K562 (cell line): Measurements from ENCODE around the gene RAB3IP. TPM values are rescaled to one million over a fixed set of nuclear protein-coding genes. Genes with fewer than 3 reads are reported as not detected.
A peak's percentile ranks its signal among the peaks of the same experiment; 100 is the strongest.

Experiments
- ATAC-seq: fragments of 200-7000 bp; cut with Tn5 transposase; 3 replicates; pipeline ENCODE4 v1.9.1; 2020; ENCODE audit warnings: moderate library complexity
- BruUV-seq: library from RNA; stranded (reverse); fragments of 400-500 nt; replicated peaks from 2 replicates; lab custom pipeline; 2021; lab: Mats Ljungman, UMichigan
- CTCF ChIA-PET: fragments of 300-600 bp; formaldehyde crosslinking; extraction: SDS; loops from one replicate; lab custom pipeline; 2021; ENCODE audit warnings: low intra/inter-chr PET ratio; lab: Yijun Ruan, JAX
- POLR2A ChIA-PET: fragments of 300-600, 350-650 bp; sonication (Branson Sonifier 250); formaldehyde crosslinking; extraction: SDS; loops from one replicate; lab custom pipeline; 2021; ENCODE audit warnings: antibody characterized with exemption, inconsistent platforms; lab: Yijun Ruan, JAX
- DNase-seq, 4 experiments: peaks; one replicate each; pipeline versions ENCODE4 v3.0.0 to v3.0.0-alpha.2; 2011 to 2018; ENCODE audit warnings: low spot score in 3 of 4, mixed read lengths in 3 of 4; ENCODE audit errors: extremely low read depth in 1 of 4
- FAIRE-seq: peaks from 2 replicates; lab custom pipeline; 2011; peaks lifted over from hg19 to GRCh38; lab: Jason Lieb, UNC
- H2AFZ ChIP-seq: 2 replicates; pipeline ENCODE4 v1.6.0; 2011; ENCODE audit warnings: low read depth, low read length, control low read depth, inconsistent platforms
- H3K27ac ChIP-seq: fragments of 200-600 bp; 3 replicates; pipeline ENCODE4 v1.8.0; 2011; ENCODE audit warnings: low read depth, mild to moderate bottlenecking, control low read depth, inconsistent platforms, low read length, moderate library complexity, mixed read lengths; ENCODE audit errors: extremely low read depth
- H3K27me3 ChIP-seq, 2 experiments: fragments of 300-600 bp in 1 of 2; 2 replicates in 1 of 2; 3 replicates in 1 of 2; pipeline versions ENCODE4 v1.6.0 to v1.8.0; 2011; ENCODE audit warnings: inconsistent platforms in 2 of 2, low read length in 2 of 2, mild to moderate bottlenecking in 1 of 2, mixed read lengths in 1 of 2, moderate library complexity in 1 of 2; ENCODE audit not compliant: control insufficient read depth in 2 of 2, insufficient read depth in 2 of 2
- H3K36me3 ChIP-seq: fragments of 300-600 bp; 3 replicates; pipeline ENCODE4 v1.8.0; 2011; ENCODE audit warnings: mild to moderate bottlenecking, low read length, inconsistent platforms; ENCODE audit not compliant: control insufficient read depth, insufficient read depth
- H3K4me1 ChIP-seq, 2 experiments: fragments of 200-600 bp in 1 of 2; replicated peaks in 1 of 2; 2 replicates in 1 of 2; 3 replicates in 1 of 2; pipeline versions ENCODE4 v1.5.1 to v1.8.0; 2011; ENCODE audit warnings: inconsistent platforms in 2 of 2, low read length in 2 of 2, mild to moderate bottlenecking in 1 of 2, mixed read lengths in 1 of 2, moderate library complexity in 1 of 2; ENCODE audit not compliant: control insufficient read depth in 2 of 2, insufficient read depth in 2 of 2
- H3K4me2 ChIP-seq: 2 replicates; pipeline ENCODE4 v1.6.1; 2011; ENCODE audit warnings: low read length, control low read depth, inconsistent platforms, mixed read lengths; ENCODE audit not compliant: insufficient read depth
- H3K4me3 ChIP-seq: fragments of 200-600 bp; sonication (generic), shearing (Covaris generic); 2 replicates; pipeline ENCODE4 v1.5.1; 2016; ENCODE audit warnings: control low read depth, inconsistent platforms
- H3K79me2 ChIP-seq: fragments of 200-600 bp; 3 replicates; pipeline ENCODE4 v1.8.0; 2011; ENCODE audit warnings: low read length, inconsistent platforms; ENCODE audit not compliant: control insufficient read depth, insufficient read depth
- H3K9ac ChIP-seq, 2 experiments: 2 replicates each; pipeline versions ENCODE4 v1.6.0 to v1.6.1; 2011; ENCODE audit warnings: low read depth in 2 of 2, low read length in 2 of 2, control low read depth in 1 of 2, inconsistent platforms in 1 of 2, mild to moderate bottlenecking in 1 of 2, mixed read lengths in 1 of 2; ENCODE audit not compliant: insufficient read depth in 1 of 2
- H3K9me1 ChIP-seq: one replicate; pipeline ENCODE4 v1.6.0; 2011; ENCODE audit warnings: inconsistent platforms, mild to moderate bottlenecking, low read length, moderate library complexity; ENCODE audit not compliant: control insufficient read depth, insufficient read depth
- H3K9me3 ChIP-seq: replicated peaks from 2 replicates; pipeline ENCODE4 v1.5.1; 2011; ENCODE audit warnings: low read depth, low read length, inconsistent platforms; ENCODE audit not compliant: control insufficient read depth, insufficient read depth
- H4K20me1 ChIP-seq: replicated peaks from 2 replicates; pipeline ENCODE4 v1.6.1; 2011; ENCODE audit warnings: low read length, inconsistent platforms, mixed read lengths; ENCODE audit not compliant: control insufficient read depth, insufficient read depth
- C11orf30 ChIP-seq: fragments of 450-650 bp; IDR thresholded peaks from 2 replicates; pipeline ENCODE4 v1.6.1; 2016; ENCODE audit warnings: low read depth, mild to moderate bottlenecking
- CHD2 ChIP-seq: IDR thresholded peaks from 2 replicates; pipeline ENCODE4 v1.6.1; 2011; ENCODE audit warnings: low read depth, low read length
- ESRRB ChIP-seq: fragments of 250-450 bp; sonication (Bioruptor Pico); IDR thresholded peaks from 2 replicates; pipeline ENCODE4 v1.5.0; 2020; ENCODE audit warnings: mild to moderate bottlenecking, moderate library complexity, borderline replicate concordance
- KLF1 ChIP-seq: fragments of 450-650 bp; IDR thresholded peaks from 2 replicates; pipeline ENCODE4 v1.6.1; 2016; ENCODE audit warnings: missing genetic modification characterization, missing compliant biosample characterization
- MAFF ChIP-seq: IDR thresholded peaks from 2 replicates; pipeline ENCODE4 v1.6.1; 2012; ENCODE audit warnings: low read length, improper control_type of control experiment
- MAFG ChIP-seq: fragments of 450-650 bp; conservative IDR thresholded peaks from 2 replicates; pipeline ENCODE4 v1.6.1; 2016; ENCODE audit warnings: missing genetic modification characterization, missing compliant biosample characterization
- MAFK ChIP-seq: IDR thresholded peaks from 2 replicates; pipeline ENCODE4 v1.6.1; 2011; ENCODE audit warnings: low read length, improper control_type of control experiment
- MAX ChIP-seq: sonication (generic); formaldehyde crosslinking; IDR thresholded peaks from 2 replicates; pipeline ENCODE4 v1.9.0; 2022; ENCODE audit warnings: mild to moderate bottlenecking, missing genetic modification reagents
- PCBP2 ChIP-seq: fragments of 200-400 bp; formaldehyde crosslinking; IDR thresholded peaks from 2 replicates; pipeline ENCODE4 v1.6.1; 2018; ENCODE audit warnings: low read length, low read depth, mild to moderate bottlenecking, moderate library complexity; ENCODE audit not compliant: poor library complexity, severe bottlenecking
- RNF219 ChIP-seq: fragments of 250-450 bp; sonication (Bioruptor Pico); IDR thresholded peaks from 2 replicates; pipeline ENCODE4 v1.5.0; 2022; ENCODE audit warnings: mild to moderate bottlenecking
- SRF ChIP-seq, 2 experiments: fragments of 250-450, 450-650 bp in 1 of 2; sonication (Bioruptor Pico) in 1 of 2; sonication (generic) in 1 of 2; formaldehyde crosslinking; IDR thresholded peaks; 2 replicates each; pipeline versions ENCODE4 v1.5.0 to v1.5.1; 2020 to 2022; ENCODE audit warnings: mild to moderate bottlenecking in 1 of 2, missing genetic modification reagents in 1 of 2
- TRIM24 ChIP-seq, 2 experiments: fragments of 450-650 bp; IDR thresholded peaks; 2 replicates each; pipeline ENCODE4 v1.6.1; 2016
- U2AF2 ChIP-seq: fragments of 200-400 bp; formaldehyde crosslinking; optimal IDR thresholded peaks from 2 replicates; pipeline ENCODE3; 2017; ENCODE audit warnings: low read depth, mild to moderate bottlenecking, low read length
- ZNF12 ChIP-seq: sonication (generic); formaldehyde crosslinking; IDR thresholded peaks from 2 replicates; pipeline ENCODE4 v1.4.0; 2020; ENCODE audit warnings: mild to moderate bottlenecking, missing genetic modification reagents
- ZNF316 ChIP-seq: fragments of 450-650 bp; IDR thresholded peaks from 2 replicates; pipeline ENCODE4 v1.6.1; 2016
- ZNF354B ChIP-seq: fragments of 250-450 bp; sonication (Bioruptor Pico); IDR thresholded peaks from 2 replicates; pipeline ENCODE4 v1.4.0; 2020
- ZNF695 ChIP-seq: fragments of 450-650 bp; formaldehyde crosslinking; IDR thresholded peaks from 2 replicates; pipeline ENCODE4 v1.4.0; 2020; ENCODE audit warnings: mild to moderate bottlenecking, moderate library complexity
- WGBS: fragments of 100-300 bp; shearing (Covaris generic); methylation state at CpG from one replicate; pipeline ENCODE4 v1.1.6; 2016; ENCODE audit warnings: low coverage, mixed read lengths; ENCODE audit not compliant: insufficient coverage; ENCODE audit errors: missing lambda C conversion rate; 5-methylcytosine and 5-hydroxymethylcytosine counted together
- in situ Hi-C: fragments of 300-500 bp; cut with MboI; formaldehyde crosslinking; loops from 4 replicates; pipeline ENCODE4 v1.15.0; 2018; ENCODE audit warnings: inconsistent platforms, mixed read lengths
- intact Hi-C: fragments of 100-400 bp; cut with micrococcal nuclease; formaldehyde crosslinking; loops from 2 replicates; pipeline ENCODE4 v1.14.2; 2022
- polyA plus RNA-seq, 8 experiments: library from polyadenylated mRNA; depleted of rRNA in 4 of 8; stranded (reverse) in 5 of 8; unstranded in 3 of 8; fragments of >200 nt; fragmentation: Nextera tagmentation in 2 of 8; fragmentation: Illumina TruSeq in 1 of 8; extraction: Ambion mirVana in 2 of 8; extraction: Trizol in 1 of 8; gene quantifications; 2 replicates each; pipeline versions ENCODE4 v1.2.1 to v1.2.3, GENCODE V29; 2011 to 2014; ENCODE audit warnings: inconsistent platforms in 1 of 8, missing spikeins in 1 of 8
- total RNA-seq, 7 experiments: library from RNA; depleted of rRNA in 6 of 7; stranded (reverse); fragments of >200 nt in 6 of 7; fragmentation: Illumina TruSeq in 2 of 7; extraction: Trizol in 2 of 7; gene quantifications; 2 replicates each; pipeline versions ENCODE4 v1.2.1 to v1.2.3, GENCODE V29; 2011 to 2021; ENCODE audit warnings: low replicate concordance in 1 of 7

Gene RAB3IP
- total and polyA plus RNA-seq, 9 of the 15 experiments (the other 6 are each of a cell fraction or from before 2014, with no cell fraction given): 5.6 to 25.5 (median 11.3) TPM

GRCh38 chr12:69704357-69704756 lies 34.3 kb upstream of the RAB3IP start:
- H3K4me3 ChIP-seq: no peak overlapping the region
- no peaks in the 10 kb centered on the region; a peak in 1 of 5 replicates for H3K27me3 ChIP-seq
- H3K9me1 ChIP-seq: no peaks in the 10 kb centered on the region
- peak; percentile 26 for FAIRE-seq
- H3K4me1 ChIP-seq: no peaks in the 10 kb centered on the region; a peak in 1 of 5 replicates
- in situ Hi-C loops: no loop called here
- no peaks in the 10 kb centered on the region; the same call in 1 of the 2 replicates for H3K9me3 ChIP-seq
- H3K79me2 ChIP-seq: no peaks in the 10 kb centered on the region
- CTCF ChIA-PET: no interaction called here
- no peaks in the 10 kb centered on the region for H3K36me3 ChIP-seq
- DNase-seq: no peak
- WGBS: 0% methylated on average over 1 of the region's 1 CpG
- POLR2A ChIA-PET: interaction anchor here (0.6 kb wide), 1 partner anchor 73 kb away, joined by 3 read pairs; no protein-coding TSS in a partner anchor
- H3K4me2 ChIP-seq: no peak overlapping the region
- intact Hi-C loops: no loop called here
- no peak for ATAC-seq
- H3K27ac ChIP-seq: no peak overlapping the region
- H3K9ac ChIP-seq: no peak overlapping the region
- H4K20me1 ChIP-seq: no peaks in the 10 kb centered on the region
- BruUV-seq: no TSS peak
- no peak overlapping the region for H2AFZ ChIP-seq
- TF ChIP-seq MAFG (tag) (peak; percentile 42; the same call in 1 of the 2 replicates), PCBP2 (no peak), C11orf30 (peak; percentile 60), ZNF695 (CRISPR knock-in tag) (no peak), MAFF (no peak), TRIM24 (IDR thresholded peaks at IDR 0.05) (no peak), CHD2 (no peak), ZNF316 (peak; percentile 81), ESRRB (CRISPR knock-in tag) (no peak), SRF (CRISPR knock-in tag; IDR thresholded peaks at IDR 0.05) (no peak), ZNF354B (CRISPR knock-in tag) (no peak), RNF219 (CRISPR knock-in tag) (no peak), MAFK (0 out of 2 replicates have a peak, but pooled peaks have one; percentile 11), KLF1 (tag) (no peak), U2AF2 (no peak), MAX (no peak), ZNF12 (CRISPR knock-in tag) (no peak)
